ENCODE measurements around the gene BMPR1B. TPM values are rescaled to one million over a fixed set of nuclear protein-coding genes. Genes with fewer than 3 reads are reported as not detected.
"Not testable (repeated sequence)": the region's sequence is repeated elsewhere in the genome, so short reads cannot be mapped to it uniquely, and the experiment has no call there.

BMPR1B gene
- total RNA-seq, 1 donor from 2014 or later: 26.8 TPM

DNA sequence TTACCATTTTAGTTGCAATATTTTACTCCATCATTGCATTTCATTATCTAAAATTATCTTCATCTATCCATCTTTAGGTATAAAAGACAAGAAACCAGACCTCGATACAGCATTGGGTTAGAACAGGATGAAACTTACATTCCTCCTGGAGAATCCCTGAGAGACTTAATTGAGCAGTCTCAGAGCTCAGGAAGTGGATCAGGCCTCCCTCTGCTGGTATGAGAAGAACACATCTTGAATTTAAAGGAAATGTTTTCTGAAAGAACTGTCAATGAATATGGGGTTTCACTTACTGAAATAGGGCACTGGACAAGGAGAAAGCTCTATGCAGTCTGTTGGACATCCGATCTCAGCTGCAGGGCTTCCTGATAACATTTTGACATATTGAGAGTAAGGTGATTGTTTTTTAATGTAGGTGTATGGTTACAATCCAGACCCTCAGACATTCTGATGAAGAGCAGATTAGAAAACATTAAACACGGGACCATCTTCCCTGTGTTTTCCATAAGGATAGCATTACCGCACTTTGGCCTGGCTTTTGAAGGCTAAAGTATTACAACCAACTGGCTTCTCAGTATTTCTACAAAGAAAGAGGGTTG, 367.2 kb downstream of the BMPR1B start:
- H3K4me3 Mint-ChIP-seq: no peak overlapping the region

DNA sequence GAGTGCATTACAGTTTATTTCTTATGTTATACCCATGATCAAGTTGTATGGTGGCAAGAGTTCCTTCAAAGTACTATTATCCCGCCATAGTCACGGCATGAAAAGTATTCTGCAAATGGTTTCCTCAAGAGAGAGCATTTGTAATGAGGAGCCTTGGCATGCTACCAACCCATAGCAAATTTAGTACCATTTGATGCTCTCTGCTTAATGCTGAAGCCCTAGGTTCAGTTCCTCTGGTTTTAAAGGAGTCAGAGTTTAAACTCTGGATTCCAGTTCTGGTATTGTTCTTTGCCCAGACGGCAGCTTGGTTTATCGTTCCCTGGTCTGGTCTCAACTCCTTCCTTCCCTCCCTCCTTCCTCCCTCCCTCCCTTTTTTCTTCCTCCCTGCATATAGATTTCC, 371.3 kb downstream of the BMPR1B start:
- DNase-seq (ENCODE audit: low read depth, low spot score): no peak
- Mint-ChIP-seq H3K9me3 (no peaks in the 10 kb centered on the region), H3K27me3 (ENCODE audit: low read depth) (no peaks in the 10 kb centered on the region), H3K4me3 (no peak overlapping the region), H3K27ac (ENCODE audit: unreplicated experiment) (no peak overlapping the region), H3K36me3 (ENCODE audit: low read depth) (peaks cover 26% of the 10 kb centered on the region), H3K4me1 (peaks cover 5% of the 10 kb centered on the region)
- TF ChIP-seq, protein P1, sequence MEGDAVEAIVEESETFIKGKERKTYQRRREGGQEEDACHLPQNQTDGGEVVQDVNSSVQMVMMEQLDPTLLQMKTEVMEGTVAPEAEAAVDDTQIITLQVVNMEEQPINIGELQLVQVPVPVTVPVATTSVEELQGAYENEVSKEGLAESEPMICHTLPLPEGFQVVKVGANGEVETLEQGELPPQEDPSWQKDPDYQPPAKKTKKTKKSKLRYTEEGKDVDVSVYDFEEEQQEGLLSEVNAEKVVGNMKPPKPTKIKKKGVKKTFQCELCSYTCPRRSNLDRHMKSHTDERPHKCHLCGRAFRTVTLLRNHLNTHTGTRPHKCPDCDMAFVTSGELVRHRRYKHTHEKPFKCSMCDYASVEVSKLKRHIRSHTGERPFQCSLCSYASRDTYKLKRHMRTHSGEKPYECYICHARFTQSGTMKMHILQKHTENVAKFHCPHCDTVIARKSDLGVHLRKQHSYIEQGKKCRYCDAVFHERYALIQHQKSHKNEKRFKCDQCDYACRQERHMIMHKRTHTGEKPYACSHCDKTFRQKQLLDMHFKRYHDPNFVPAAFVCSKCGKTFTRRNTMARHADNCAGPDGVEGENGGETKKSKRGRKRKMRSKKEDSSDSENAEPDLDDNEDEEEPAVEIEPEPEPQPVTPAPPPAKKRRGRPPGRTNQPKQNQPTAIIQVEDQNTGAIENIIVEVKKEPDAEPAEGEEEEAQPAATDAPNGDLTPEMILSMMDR (conservative IDR thresholded peaks at IDR 0.05): no peak

More for the DNA sequence above, 367.2 kb downstream of the BMPR1B start:
- H3K27me3 Mint-ChIP-seq (ENCODE audit: low read depth): no peaks in the 10 kb centered on the region
- H3K36me3 Mint-ChIP-seq (ENCODE audit: low read depth): peaks cover 6% of the 10 kb centered on the region
- peaks cover 5% of the 10 kb centered on the region for H3K4me1 Mint-ChIP-seq
- H3K9me3 Mint-ChIP-seq: no peaks in the 10 kb centered on the region
- peak; percentile 19 for DNase-seq (ENCODE audit: low read depth, low spot score)
- TF ChIP-seq, protein P1 (conservative IDR thresholded peaks at IDR 0.05): peak; percentile 75
- no peak overlapping the region for H3K27ac Mint-ChIP-seq (ENCODE audit: unreplicated experiment)

DNA sequence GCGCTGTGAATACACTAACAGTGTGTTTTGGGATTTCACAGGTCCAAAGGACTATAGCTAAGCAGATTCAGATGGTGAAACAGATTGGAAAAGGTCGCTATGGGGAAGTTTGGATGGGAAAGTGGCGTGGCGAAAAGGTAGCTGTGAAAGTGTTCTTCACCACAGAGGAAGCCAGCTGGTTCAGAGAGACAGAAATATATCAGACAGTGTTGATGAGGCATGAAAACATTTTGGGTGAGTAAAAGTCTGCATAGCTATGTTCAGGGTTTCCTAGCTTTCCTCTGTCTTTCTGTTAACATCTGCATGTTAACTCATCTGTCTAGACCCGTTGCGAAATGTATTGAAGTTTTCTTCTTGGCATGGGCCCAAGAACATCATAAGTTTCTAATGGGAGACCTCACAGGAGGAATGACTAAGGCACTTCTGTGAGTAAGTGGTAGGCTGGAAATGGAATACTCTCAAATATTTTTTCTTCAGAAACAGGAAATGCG, 372.1 kb downstream of the BMPR1B start:
- Mint-ChIP-seq H3K4me3 (no peak overlapping the region), H3K27me3 (ENCODE audit: low read depth) (no peaks in the 10 kb centered on the region), H3K9me3 (no peaks in the 10 kb centered on the region), H3K36me3 (ENCODE audit: low read depth) (peaks cover 34% of the 10 kb centered on the region), H3K27ac (ENCODE audit: unreplicated experiment) (no peak overlapping the region), H3K4me1 (peaks cover 3% of the 10 kb centered on the region)
- TF ChIP-seq, protein P1 (conservative IDR thresholded peaks at IDR 0.05): no peak
- no peak for DNase-seq (ENCODE audit: low read depth, low spot score)

DNA sequence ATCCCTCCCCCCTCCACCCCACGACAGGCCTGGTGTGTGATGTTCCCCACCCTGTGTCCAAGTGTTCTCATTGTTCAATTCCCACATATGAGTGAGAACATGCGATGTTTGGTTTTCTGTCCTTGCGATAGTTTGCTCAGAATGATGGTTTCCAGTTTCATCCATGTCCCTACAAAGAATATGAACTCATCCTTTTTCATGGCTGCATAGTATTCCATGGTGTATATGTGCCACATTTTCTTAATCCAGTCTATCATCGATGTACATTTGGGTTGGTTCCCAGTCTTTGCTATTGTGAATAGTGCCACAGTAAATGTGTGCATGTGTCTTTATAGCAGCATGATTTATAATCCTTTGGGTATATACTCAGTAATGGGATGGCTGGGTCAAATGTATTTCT, 376.3 kb downstream of the BMPR1B start:
- H3K4me3 Mint-ChIP-seq; DNase-seq (ENCODE audit: low read depth, low spot score); H3K4me1 Mint-ChIP-seq; H3K27me3 Mint-ChIP-seq (ENCODE audit: low read depth); H3K27ac Mint-ChIP-seq (ENCODE audit: unreplicated experiment): not testable (repeated sequence)
- peaks cover 17% of the 10 kb centered on the region for H3K9me3 Mint-ChIP-seq
- peaks cover 71% of the 10 kb centered on the region for H3K36me3 Mint-ChIP-seq (ENCODE audit: low read depth)

DNA sequence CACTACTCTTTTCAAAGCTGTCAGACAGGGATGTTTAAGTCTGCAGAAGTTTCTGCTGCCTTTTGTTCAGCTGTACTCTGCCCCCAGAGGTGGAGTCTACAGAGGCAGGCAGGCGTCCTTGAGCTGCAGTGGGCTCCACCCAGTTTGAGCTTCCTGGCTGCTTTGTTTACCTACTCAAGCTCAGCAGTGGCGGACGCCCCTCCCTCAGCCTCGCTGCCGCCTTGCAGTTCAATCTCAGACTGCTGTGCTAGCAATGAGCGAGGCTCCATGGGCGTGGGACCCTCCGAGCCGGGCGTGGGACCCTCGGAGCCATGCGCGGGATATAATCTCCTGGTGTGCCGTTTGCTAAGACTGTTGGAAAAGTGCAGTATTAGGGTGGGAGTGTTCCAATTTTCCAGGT, 381.7 kb downstream of the BMPR1B start:
- not testable (repeated sequence) for H3K4me3 Mint-ChIP-seq; H3K27ac Mint-ChIP-seq (ENCODE audit: unreplicated experiment); DNase-seq (ENCODE audit: low read depth, low spot score); H3K27me3 Mint-ChIP-seq (ENCODE audit: low read depth); H3K4me1 Mint-ChIP-seq
- H3K36me3 Mint-ChIP-seq (ENCODE audit: low read depth): peaks cover 67% of the 10 kb centered on the region
- H3K9me3 Mint-ChIP-seq: peaks cover 19% of the 10 kb centered on the region

DNA sequence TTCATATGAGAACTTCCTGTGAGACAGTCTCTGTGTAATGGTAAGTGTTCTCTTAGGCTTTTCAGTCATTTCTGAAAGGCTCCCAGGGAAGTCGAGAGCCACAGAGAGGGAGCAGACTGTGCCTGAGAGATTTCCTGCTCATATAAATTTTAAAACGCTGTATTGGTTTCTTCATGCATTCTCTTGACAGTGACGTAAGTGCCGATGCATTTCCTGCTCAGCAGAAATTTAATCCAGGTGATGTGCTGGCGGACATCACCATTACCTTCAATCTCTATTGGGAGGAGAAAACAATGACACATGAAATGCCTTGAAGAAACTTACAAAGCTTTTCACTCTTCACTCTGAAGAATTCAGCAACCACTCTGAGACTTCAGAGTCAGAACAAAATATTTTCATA, 383.6 kb downstream of the BMPR1B start:
- TF ChIP-seq, protein P1 (conservative IDR thresholded peaks at IDR 0.05): no peak
- H3K27ac Mint-ChIP-seq (ENCODE audit: unreplicated experiment): no peak overlapping the region
- DNase-seq (ENCODE audit: low read depth, low spot score): no peak
- H3K36me3 Mint-ChIP-seq (ENCODE audit: low read depth): peaks cover 51% of the 10 kb centered on the region
- no peaks in the 10 kb centered on the region for H3K27me3 Mint-ChIP-seq (ENCODE audit: low read depth)
- peaks cover 18% of the 10 kb centered on the region for H3K9me3 Mint-ChIP-seq
- H3K4me1 Mint-ChIP-seq: peaks cover 10% of the 10 kb centered on the region
- no peak overlapping the region for H3K4me3 Mint-ChIP-seq

All from neural crest cell (in vitro differentiated cells).